Measurements from ENCODE around the gene DEFB110.

Gene DEFB110

DNA sequence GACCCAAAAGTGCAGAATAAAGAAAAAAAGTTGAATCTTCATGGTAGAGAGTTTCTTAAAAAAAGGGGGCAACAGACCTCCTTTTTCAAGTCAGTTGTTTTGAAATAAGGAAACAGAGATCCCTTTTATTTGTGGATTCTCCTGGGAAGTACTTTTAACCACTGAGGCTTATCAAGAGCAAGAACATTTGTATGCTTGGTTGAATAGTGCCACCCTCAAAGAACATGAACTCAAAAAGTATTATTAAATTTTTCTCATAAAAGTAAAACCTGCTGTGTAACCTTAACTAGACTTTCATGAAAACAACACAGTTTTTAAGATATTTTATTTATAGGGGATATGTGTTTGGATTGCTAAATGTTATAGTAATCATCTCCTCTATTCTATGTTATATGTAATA, at the start of gene DEFB110:
TSS of gene DEFB110 (minus strand) at position 101 of the 400 bp plus-strand sequence. CDS start at position 42, 59 bp downstream.
- DNase-seq (ENCODE audit: extremely low read depth in 1 of 2, low read depth in 1 of 2), result no peak

DNA sequence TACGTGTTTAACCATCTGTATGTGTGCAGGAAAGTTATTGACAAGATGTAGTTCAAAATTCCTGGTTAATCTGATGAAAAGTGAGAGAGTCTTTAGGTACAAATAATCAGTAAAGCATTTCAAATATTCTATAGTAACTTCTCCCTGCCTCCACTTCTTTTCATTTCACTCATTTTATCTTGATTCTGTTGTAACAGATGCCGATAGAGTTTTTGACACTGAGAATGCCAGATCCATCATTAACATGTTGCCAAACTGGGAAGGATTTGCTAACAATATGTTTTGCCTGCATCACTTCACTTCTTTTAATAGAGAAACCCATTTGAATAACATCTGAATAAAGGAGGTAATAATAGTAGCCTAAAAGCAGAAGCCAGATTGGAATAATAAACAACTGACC, 48.3 kb upstream of the DEFB110 start:
- no peak for DNase-seq (ENCODE audit: extremely low read depth in 1 of 2, low read depth in 1 of 2)

DNA sequence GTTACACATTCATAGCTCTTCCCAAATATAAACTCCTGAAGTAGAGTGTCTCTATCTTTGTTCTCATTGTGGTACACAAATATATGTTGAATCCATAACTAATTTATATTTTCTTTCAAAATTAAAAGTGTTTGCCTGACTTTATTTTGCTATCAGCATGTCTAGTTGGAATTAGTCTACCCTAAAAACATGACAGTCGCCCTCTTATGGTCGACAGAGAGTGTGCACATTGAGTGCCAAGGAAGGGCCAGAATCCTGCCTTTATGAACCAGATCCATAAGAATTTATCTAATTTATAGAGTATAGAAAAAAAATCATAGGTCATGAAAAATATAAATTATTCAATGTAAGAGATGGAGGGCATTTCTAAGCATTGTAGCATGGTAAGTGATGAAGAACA, 40.3 kb upstream of the DEFB110 start:
- DNase-seq (ENCODE audit: extremely low read depth in 1 of 2, low read depth in 1 of 2), result no peak

DNA sequence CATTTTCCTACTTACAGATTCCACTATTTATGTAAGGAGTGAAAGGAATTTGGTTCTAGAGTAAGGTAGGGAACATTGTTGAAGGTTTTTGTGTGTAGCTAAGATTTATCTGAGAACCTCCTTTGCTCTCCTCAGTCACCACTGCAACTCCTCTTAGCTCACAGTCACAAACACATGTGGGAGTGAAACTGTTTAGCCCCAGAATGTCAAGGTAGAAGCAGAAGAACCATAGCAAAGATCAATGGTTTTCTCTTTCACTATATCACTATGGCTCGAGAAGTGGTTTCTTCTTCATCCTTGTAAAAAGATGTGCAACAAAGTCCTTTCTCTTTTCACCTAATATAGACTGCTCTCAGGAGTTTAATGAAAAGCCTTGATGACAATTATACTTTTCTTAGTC, 34.4 kb upstream of the DEFB110 start:
- DNase-seq (ENCODE audit: extremely low read depth in 1 of 2, low read depth in 1 of 2), result no peak

DNA sequence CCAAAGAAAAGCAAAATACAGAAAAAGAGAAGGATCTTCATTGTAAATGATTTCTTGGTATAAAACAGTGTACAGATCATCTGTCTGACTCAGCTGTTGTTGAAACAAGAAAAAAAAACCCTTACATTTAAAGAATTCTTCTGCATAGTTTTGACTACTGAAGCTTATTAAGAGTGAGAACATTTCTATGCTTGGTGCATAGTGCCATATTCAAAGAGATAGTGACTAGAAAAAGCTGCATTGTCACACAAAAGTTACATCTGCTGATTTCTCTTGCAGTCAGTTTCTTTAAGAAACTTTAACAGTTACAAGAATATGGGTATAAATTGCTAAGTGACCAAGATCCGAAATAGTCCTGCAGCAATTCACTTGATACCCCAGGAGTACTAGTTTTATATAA, 28.0 kb upstream of the DEFB110 start, which contains the start of gene DEFB112:
TSS of gene DEFB112 (minus strand) at position 101 of the 400 bp plus-strand sequence. CDS start at position 41, 60 bp downstream.
- no peak for DNase-seq (ENCODE audit: extremely low read depth in 1 of 2, low read depth in 1 of 2)

DNA sequence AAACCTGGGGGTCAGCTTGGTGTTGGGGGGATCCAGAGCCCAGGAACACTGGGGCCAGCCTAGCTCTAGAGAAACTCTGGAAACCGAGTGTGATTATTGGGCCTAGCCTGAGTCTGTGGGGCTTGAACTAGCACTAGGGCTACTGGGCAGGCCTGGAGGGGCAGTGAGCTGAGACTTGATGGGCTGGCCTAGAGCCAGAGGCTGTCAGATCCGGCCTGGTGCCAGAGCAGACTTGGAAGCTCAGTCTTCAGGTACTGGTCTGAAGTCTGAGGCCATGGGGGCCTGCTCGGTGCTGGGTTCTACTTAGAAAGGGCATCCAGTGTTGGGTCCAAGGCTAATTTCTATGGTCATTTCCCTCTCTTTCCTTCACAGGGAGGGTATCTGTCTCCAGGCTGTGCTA, 25.2 kb upstream of the DEFB110 start:
- DNase-seq (ENCODE audit: extremely low read depth in 1 of 2, low read depth in 1 of 2), result no peak

DNA sequence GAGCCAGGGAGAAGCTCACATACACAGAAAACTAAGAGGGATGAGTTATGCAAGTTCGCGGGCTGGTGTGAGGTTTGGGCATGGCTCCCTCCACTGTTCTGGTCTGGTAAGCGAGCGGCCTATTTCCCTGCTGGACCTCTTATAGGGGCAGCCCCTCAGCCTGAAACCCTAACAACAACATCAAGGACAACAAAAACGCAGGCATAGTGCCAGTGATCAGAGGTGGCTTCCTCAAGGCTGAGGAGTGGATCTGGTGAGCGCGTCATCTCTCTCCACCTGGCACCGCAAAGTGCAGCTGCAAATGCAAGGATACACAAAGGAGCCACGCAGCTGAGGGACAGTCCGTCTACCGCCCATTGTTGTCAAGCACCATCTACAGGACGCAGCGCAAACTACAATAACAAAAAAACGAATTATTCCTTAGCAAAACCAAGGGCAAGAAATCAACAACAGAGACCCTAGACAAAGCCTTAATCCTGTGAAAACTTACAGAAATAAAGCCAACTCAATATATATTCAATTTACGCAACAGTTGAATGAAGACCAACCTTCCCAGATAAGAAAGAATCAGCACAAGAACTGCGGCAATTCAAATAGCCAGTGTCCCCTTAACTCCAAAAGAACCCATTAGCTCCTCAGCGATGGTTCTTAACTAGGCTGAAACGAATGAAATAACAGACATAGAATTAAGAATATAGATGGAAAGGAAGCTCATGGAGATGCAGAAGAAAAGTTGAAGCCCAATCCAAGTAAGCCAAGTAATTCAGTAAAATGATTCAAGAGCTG, 9.2 kb upstream of the DEFB110 start:
- no peak for DNase-seq (ENCODE audit: extremely low read depth in 1 of 2, low read depth in 1 of 2)

DNA sequence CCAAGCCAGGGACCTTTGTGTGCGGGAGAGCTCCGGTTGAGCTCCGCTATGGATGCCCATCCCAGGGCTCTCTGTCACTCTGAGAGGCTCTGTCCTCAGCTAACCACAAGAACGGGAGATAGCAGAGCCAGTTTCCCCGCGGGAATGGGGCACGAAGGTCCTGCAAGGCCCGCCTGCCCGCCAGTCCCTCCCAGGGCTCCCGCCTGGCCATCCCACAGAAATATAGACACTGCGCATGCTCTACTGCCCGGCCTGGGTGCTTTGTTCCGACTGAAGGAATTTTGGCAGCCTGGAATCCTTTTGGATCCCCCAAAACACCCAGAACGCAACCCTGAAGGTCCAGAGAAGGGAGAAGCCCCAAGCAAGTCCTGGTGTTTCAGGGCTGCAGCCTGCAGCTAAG, 8.6 kb upstream of the DEFB110 start:
- no peak for DNase-seq (ENCODE audit: extremely low read depth in 1 of 2, low read depth in 1 of 2)

DNA sequence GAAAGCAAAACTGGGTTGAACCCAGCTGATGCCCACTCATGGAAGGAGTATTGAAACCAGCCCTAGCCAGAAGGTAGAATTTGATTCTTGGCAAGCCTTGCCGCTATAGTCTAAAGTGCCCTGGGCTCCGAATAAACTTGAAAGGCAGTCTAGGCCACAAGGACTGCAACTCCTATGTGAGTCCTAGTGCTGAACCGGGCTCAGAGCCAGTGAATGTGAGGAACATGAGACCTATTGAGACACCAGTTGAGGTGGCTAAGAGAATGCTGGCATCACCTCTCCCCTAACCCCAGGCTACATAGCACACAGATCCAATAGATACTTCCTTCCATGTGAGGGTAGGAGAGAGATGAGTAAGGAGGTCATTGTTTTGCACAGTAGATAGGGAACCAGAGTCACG, 3.5 kb upstream of the DEFB110 start:
- DNase-seq (ENCODE audit: extremely low read depth in 1 of 2, low read depth in 1 of 2), result no peak

DNA sequence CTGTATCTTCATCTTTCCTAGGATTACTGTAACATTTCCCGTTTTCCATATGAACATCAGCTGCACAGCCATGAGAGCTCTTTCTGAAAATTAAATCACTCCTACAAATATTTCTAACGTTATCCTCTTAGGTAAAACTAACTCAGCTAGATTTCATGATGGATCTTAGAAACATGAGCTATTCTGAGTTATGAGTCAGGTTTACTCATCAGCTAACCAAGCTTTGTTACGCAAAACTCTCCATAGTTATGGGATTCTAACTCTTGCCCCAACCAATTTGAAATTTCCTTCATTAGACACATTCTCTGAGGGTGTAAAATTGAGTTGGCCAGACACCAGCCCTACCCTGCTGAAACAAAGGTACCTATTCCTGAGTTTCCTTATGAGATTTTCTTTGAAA, 14.0 kb downstream of the DEFB110 start:
- DNase-seq (ENCODE audit: extremely low read depth in 1 of 2, low read depth in 1 of 2), result no peak

DNA sequence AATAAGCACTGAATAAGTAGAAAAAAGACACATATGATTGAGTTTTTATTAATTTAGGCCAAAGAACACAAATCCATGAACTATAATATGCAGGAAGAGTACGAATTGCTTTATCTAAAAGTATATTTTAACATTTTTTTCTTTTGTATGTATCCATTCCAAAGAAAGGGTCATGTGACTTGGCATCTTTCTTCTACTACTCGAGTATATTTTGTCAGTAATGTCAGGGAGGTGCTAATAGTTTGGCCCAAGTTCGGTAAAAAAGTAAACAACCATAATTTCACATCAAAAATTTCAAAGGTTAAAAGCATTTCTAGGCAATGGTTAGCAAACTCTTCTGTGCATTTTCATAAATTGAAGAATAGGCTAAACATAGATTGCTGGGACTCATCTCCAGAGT, 18.7 kb downstream of the DEFB110 start:
- no peak for DNase-seq (ENCODE audit: extremely low read depth in 1 of 2, low read depth in 1 of 2)

DNA sequence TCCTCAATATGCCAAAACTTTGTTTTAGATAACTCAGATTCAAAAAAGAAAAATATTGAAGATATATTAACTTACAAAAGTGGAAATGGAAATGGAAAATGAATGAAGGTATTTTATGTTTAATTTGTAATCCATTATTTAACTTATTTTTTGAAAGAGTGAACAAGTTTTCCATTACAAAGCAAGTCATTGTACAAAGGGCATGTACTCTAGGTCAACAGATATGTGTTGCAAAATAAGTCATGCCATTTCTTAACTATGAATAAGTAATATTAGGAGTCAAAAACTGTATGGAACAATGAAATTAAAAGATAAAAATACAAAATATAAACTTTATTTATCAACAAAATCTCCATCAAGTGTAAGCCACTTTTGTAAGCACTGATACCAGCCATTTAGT, 26.5 kb downstream of the DEFB110 start:
- no peak for DNase-seq (ENCODE audit: extremely low read depth in 1 of 2, low read depth in 1 of 2)

DNA sequence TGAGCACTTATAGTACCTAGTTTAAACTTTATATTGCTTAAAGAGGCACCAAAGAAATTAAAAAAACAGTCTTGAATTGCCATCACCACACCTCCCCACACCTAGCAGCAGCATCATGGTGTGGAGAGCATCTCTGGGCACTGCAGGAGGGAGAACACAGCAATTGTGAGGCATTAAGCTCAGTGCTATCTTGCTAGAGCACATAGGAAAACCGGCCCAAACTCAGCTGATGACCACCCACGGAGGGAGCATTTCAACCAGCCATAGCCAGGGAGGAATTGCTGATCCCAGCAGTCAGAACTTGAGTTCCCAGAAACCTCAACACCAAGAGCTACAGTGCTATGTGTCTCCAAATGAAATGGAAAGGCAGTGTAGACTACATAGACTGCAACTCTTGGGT, 32.9 kb downstream of the DEFB110 start:
- no peak for DNase-seq (ENCODE audit: extremely low read depth in 1 of 2, low read depth in 1 of 2)

DNA sequence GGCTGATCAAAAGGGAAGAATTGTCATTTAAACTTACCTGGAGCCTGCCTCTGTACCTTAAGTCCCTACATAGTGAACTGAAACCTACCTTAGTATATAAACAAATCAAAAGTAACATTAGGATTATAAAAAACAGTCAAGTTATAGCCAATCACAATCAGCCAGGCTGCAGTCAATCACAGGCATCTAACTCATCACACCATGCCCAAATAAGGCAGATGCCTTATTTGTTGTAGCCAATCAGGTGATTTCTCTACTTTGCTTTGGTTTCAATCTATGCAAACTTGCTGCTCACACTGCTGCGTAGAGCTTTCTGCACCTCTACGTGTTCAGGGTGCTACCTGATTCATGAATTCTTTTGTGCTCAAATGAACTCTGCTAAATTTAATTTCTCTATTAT, 34.0 kb downstream of the DEFB110 start:
- DNase-seq (ENCODE audit: extremely low read depth in 1 of 2, low read depth in 1 of 2), result no peak

DNA sequence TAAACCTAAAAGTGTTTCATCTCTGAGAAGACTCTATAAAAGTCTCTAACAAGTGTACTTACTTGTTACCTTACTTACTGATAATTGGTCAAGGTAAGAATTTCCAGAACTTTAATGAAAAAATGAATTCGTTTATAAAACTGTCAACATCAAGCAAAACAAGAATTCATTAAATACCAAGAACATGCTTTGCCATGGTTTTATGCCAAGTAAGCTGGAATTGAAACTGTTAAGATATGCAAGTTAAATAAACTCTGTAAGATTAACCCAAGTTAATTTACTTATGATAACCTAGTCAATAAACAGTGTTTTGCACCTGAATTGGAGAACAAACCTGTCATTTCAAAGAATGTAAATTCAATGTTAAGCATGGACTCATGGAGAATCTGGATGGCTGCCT, 35.2 kb downstream of the DEFB110 start:
- no peak for DNase-seq (ENCODE audit: extremely low read depth in 1 of 2, low read depth in 1 of 2)

DNA sequence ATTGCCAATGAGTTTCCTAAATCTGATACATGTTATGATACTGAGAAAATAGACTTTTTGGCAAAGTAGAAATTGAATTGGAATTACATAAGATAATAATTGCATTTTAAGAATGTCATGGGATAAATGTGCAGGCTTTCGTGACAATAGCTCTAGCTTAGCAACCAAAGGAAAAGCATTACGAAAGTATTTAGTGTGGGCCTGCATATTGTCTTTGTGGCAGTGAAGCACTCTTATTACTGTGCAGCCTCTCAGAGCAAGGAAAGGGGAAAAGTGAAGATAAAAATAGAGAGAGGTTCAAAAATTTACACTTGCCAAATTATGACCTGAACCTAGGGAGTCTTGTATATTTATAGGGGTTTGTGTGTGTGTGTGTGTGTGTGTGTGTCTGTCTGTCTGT, 39.7 kb downstream of the DEFB110 start:
- DNase-seq (ENCODE audit: extremely low read depth in 1 of 2, low read depth in 1 of 2), result no peak

DNA sequence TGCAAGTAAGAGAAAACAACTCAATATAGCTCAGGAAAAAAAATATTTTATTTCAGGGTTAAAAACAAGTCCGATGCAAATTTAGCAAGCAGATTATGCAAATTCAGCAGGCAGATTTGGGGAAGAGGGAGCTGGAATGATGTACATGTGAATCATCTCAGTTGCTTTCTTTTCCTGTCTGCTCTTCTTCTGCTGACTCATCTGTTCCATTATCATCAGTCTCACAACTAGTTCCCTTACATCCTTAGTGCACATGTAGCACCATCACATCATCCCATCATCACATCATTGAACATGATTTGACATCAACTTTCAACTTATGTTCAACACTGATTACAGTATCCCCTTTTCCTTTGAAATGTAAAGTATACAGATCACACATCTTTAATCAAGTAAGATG, 40.9 kb downstream of the DEFB110 start:
- no peak for DNase-seq (ENCODE audit: extremely low read depth in 1 of 2, low read depth in 1 of 2)

DNA sequence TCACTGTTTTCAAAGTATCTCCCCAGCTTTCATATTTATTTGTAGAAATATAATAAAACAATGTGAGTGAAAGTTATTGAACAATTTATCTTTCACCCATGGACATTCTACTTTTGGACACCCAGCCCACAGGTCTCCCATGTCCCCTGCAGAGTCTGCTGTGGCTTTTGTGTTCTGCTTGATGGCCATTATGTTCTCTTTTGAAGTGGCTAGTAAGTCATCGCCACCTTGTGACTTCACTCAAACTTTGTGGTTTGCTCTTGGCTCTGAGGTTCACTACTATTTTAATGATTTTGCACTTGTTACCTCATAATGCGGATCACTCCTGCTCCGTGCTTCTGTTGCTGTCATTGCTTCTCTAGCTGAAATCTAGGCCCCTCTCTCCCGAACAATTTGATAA, 42.2 kb downstream of the DEFB110 start:
- no peak for DNase-seq (ENCODE audit: extremely low read depth in 1 of 2, low read depth in 1 of 2)

DNA sequence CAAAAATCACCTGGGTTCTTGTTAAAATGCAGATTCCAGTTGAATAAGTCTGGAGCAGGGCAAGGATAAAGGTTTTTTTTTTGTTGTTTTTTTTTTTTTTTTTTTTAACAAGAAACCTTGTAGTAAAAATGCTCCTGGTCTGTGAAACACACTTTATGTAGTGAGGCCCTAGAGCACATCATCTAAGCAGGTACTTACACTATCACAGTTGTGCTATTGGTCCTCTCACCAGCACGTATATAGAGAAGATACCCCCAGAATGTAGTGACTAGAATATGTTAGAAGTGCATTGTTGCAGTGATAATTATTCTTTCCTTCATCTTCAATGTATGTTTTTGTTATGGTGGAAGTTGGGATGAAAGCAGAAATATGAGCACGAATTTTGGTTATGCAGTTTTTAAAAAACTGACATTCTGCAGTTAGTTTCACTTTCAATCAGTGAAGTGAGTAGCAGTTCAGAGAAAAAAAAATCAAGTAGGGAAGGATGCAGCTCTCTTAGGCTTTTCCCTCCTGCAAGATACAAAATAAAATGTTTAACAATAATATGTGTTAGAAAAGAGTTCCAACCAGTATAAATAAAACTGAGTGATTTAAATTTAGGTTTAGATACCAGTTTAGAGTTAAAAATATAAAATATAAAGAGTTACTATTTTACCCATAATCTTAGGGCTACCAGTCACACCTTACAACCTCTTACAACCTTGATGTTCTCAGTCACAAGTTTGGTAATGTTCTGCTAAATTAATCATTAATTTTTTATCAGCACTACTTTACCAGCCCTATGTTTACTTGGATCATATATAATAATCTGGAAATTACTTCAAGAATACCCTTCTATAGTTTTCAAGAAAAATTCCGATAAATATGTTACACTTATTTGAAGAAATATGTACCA, 43.2 kb downstream of the DEFB110 start:
- no peak for DNase-seq (ENCODE audit: extremely low read depth in 1 of 2, low read depth in 1 of 2)

DNA sequence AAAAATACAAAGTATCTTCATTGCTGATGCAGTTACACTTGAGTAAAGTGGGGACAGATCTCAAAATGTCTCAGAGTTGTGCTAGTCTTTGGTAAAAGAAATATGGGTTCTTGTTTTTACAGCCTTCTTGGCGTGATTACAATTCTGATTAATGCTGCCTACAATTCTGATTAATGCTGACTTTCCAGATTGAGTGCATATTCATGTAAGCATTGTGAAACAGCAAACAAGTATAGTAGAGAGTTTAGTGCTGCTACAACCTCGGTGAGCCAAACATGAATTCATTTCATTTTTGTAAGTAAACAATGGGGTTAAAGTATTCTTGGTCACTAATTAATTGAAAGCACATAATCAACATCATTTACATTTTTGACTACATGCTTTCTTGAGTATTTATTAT, 52.2 kb downstream of the DEFB110 start, which contains the start of gene DEFB113:
TSS of gene DEFB113 (minus strand) at position 21 of the 400 bp plus-strand sequence. CDS start at position 21, 0 bp downstream.
- DNase-seq (ENCODE audit: extremely low read depth in 1 of 2, low read depth in 1 of 2), result no peak

All from stimulated activated CD8-positive, alpha-beta memory T cell treated with anti-CD3 and anti-CD28 coated beads, Interleukin-7, amount 100 ng/mL, for 48 hours (primary cell).